Tibial nerve (tissue), 4 donors: ENCODE data around the gene PARD3B. TPM values are rescaled to one million over a fixed set of nuclear protein-coding genes. Genes with fewer than 3 reads are reported as not detected.

Experiments used
- DNase-seq, 2 donors: peaks; one replicate each; pipeline ENCODE4 v3.0.0-alpha.2; 2019; ENCODE audit warnings: low spot score in 2 of 2
- H3K27ac ChIP-seq, 4 donors: fragments of 200-600 bp; sonication (generic) in 3 of 4; one replicate each; pipeline ENCODE4 v1.5.1; 2017 to 2019; ENCODE audit warnings: mild to moderate bottlenecking in 1 of 4
- H3K27me3 ChIP-seq, 2 donors: fragments of 200-600 bp; sonication (generic) in 1 of 2; one replicate each; pipeline versions ENCODE4 v1.5.1 to v1.6.0; 2017 to 2019
- H3K36me3 ChIP-seq, 3 donors: fragments of 200-600 bp; sonication (generic); one replicate each; pipeline ENCODE4 v1.5.1; 2018 to 2019
- H3K4me1 ChIP-seq, 4 donors: fragments of 200-600 bp; sonication (generic) in 3 of 4; one replicate each; pipeline ENCODE4 v1.5.1; 2017 to 2019
- H3K4me3 ChIP-seq, 4 donors: fragments of 200-600 bp; sonication (generic) in 3 of 4; one replicate each; pipeline ENCODE4 v1.5.1; 2017 to 2019; ENCODE audit warnings: mild to moderate bottlenecking in 1 of 4, moderate library complexity in 1 of 4
- H3K9me3 ChIP-seq, 4 donors: fragments of 200-600 bp; sonication (generic) in 3 of 4; one replicate each; pipeline ENCODE4 v1.5.1; 2017 to 2019
- CTCF ChIP-seq, 5 experiments: fragments of 200-600 bp in 3 of 5; fragments of 450-650 bp in 2 of 5; sonication (generic) in 3 of 5; IDR thresholded peaks; one replicate each; pipeline ENCODE4 v1.5.1; 2016 to 2019; ENCODE audit warnings: antibody characterized with exemption in 5 of 5, mild to moderate bottlenecking in 3 of 5, moderate library complexity in 2 of 5
- EP300 ChIP-seq, 2 donors: sonication (generic); formaldehyde crosslinking; IDR thresholded peaks; one replicate each; pipeline ENCODE4 v1.6.1; 2017; ENCODE audit warnings: antibody characterized with exemption in 2 of 2, mild to moderate bottlenecking in 1 of 2
- POLR2A ChIP-seq, 2 donors: fragments of 450-650 bp; IDR thresholded peaks; one replicate each; pipeline ENCODE4 v1.6.1; 2017; ENCODE audit warnings: antibody characterized with exemption in 2 of 2, mild to moderate bottlenecking in 2 of 2, moderate library complexity in 2 of 2
- WGBS, 2 donors: methylation state at CpG; one replicate each; pipeline ENCODE4 v1.1.5; 2018; 5-methylcytosine and 5-hydroxymethylcytosine counted together
- total RNA-seq, 4 donors: library from RNA; depleted of rRNA; stranded (reverse); fragments of >200 nt; gene quantifications; one replicate each; pipeline ENCODE4 v1.1.0, GENCODE V29; 2016

The PARD3B gene
- total RNA-seq, 4 donors from 2014 or later: 47.4 to 101 (median 64.8) TPM

- TF ChIP-seq POLR2A (IDR thresholded peaks at IDR 0.05) (no peak), EP300 (IDR thresholded peaks at IDR 0.05) (no peak), CTCF (IDR thresholded peaks at IDR 0.05) (no peak)
- WGBS, 2 donors: 46 to 49% methylated on average over 8 of the region's 8 CpGs
Measured at GRCh38 chr2:205358351-205358815, 813.1 kb downstream of the PARD3B start.

GRCh38 chr2:205361272-205361671 is 816.0 kb downstream of the PARD3B start:
- no peak for DNase-seq
- WGBS, 2 donors: 91 to 94% methylated on average over 3 of the region's 3 CpGs

More at GRCh38 chr2:205358351-205358815, 813.1 kb downstream of the PARD3B start:
- no peak for DNase-seq
- Histone ChIP-seq H3K36me3 (no peaks in the 10 kb centered on the region), H3K9me3 (no peaks in the 10 kb centered on the region), H3K27me3 (no peaks in the 10 kb centered on the region), H3K4me1 (no peaks in the 10 kb centered on the region), H3K27ac (no peak overlapping the region), H3K4me3 (no peak overlapping the region)

GRCh38 chr2:205361970-205362369 is 816.7 kb downstream of the PARD3B start:
- DNase-seq: no peak
- Histone ChIP-seq H3K4me3 (no peak overlapping the region), H3K27ac (no peak overlapping the region), H3K4me1 (peaks cover 0 to 3% (median 0%) of the 10 kb centered on the region in 4 donors), H3K9me3 (no peaks in the 10 kb centered on the region), H3K36me3 (no peaks in the 10 kb centered on the region), H3K27me3 (no peaks in the 10 kb centered on the region)
- TF ChIP-seq EP300 (IDR thresholded peaks at IDR 0.05) (no peak), POLR2A (IDR thresholded peaks at IDR 0.05) (no peak), CTCF (IDR thresholded peaks at IDR 0.05) (no peak)

More at GRCh38 chr2:205361272-205361671, 816.0 kb downstream of the PARD3B start:
- Histone ChIP-seq H3K9me3 (no peaks in the 10 kb centered on the region), H3K27me3 (no peaks in the 10 kb centered on the region), H3K4me1 (no peaks in the 10 kb centered on the region), H3K4me3 (no peak overlapping the region), H3K36me3 (no peaks in the 10 kb centered on the region), H3K27ac (no peak overlapping the region)
- TF ChIP-seq CTCF (IDR thresholded peaks at IDR 0.05): no peak
- no peak for TF ChIP-seq EP300 (IDR thresholded peaks at IDR 0.05)
- TF ChIP-seq POLR2A (IDR thresholded peaks at IDR 0.05): no peak

GRCh38 chr2:205364261-205364660 is 819.0 kb downstream of the PARD3B start:
- Histone ChIP-seq H3K4me1 (peaks cover 0 to 3% (median 0%) of the 10 kb centered on the region in 4 donors), H3K36me3 (no peaks in the 10 kb centered on the region), H3K27me3 (no peaks in the 10 kb centered on the region), H3K4me3 (no peak overlapping the region), H3K27ac (no peak overlapping the region), H3K9me3 (no peaks in the 10 kb centered on the region)
- DNase-seq: no peak
- no peak for TF ChIP-seq POLR2A (IDR thresholded peaks at IDR 0.05)
- no peak for TF ChIP-seq EP300 (IDR thresholded peaks at IDR 0.05)
- TF ChIP-seq CTCF (IDR thresholded peaks at IDR 0.05): no peak
- 89 to 95% methylated on average over 3 of the region's 3 CpGs for WGBS, 2 donors

GRCh38 chr2:205366336-205367060 is 821.2 kb downstream of the PARD3B start:
- Histone ChIP-seq H3K27ac (no peak overlapping the region), H3K27me3 (no peaks in the 10 kb centered on the region), H3K36me3 (no peaks in the 10 kb centered on the region), H3K9me3 (no peaks in the 10 kb centered on the region), H3K4me3 (no peak overlapping the region), H3K4me1 (peaks cover 0 to 3% (median 0%) of the 10 kb centered on the region in 4 donors)
- DNase-seq: no peak
- TF ChIP-seq POLR2A (IDR thresholded peaks at IDR 0.05) (no peak), CTCF (IDR thresholded peaks at IDR 0.05) (no peak)
- 83 to 84% methylated on average over 6 of the region's 6 CpGs for WGBS, 2 donors
